Smooth muscle cell (in vitro differentiated cells): ENCODE results near the gene MAPK8IP2. TPM values are rescaled to one million over a fixed set of nuclear protein-coding genes. Genes with fewer than 3 reads are reported as not detected.

ENCODE experiments used
- DNase-seq: peaks from one replicate; lab custom pipeline; 2025; ENCODE audit not compliant: unreplicated experiment; lab: John Stamatoyannopoulos, UW
- H2AFZ ChIP-seq: fragments of 200-600 bp; sonication (generic); 2 replicates; pipeline ENCODE4 v1.6.0; 2016; ENCODE audit warnings: antibody characterized with exemption, low read depth, mild to moderate bottlenecking
- H3F3A ChIP-seq: fragments of 200-600 bp; sonication (generic); 2 replicates; pipeline ENCODE4 v1.6.0; 2017; ENCODE audit warnings: antibody characterized with exemption, low read depth
- H3K27ac ChIP-seq: fragments of 200-600 bp; sonication (generic); 2 replicates; pipeline ENCODE4 v1.5.1; 2016; ENCODE audit warnings: low read depth, mild to moderate bottlenecking
- H3K27me3 ChIP-seq: fragments of 200-600 bp; sonication (generic); 2 replicates; pipeline ENCODE4 v1.6.1; 2016; ENCODE audit warnings: low read depth, mild to moderate bottlenecking
- H3K36me3 ChIP-seq: fragments of 200-600 bp; sonication (generic); 2 replicates; pipeline ENCODE4 v1.5.1; 2016; ENCODE audit warnings: low read depth
- H3K4me1 ChIP-seq: fragments of 200-600 bp; sonication (generic); 2 replicates; pipeline ENCODE4 v1.5.1; 2016; ENCODE audit warnings: low read depth
- H3K4me2 ChIP-seq: fragments of 200-600 bp; sonication (generic); 2 replicates; pipeline ENCODE4 v1.6.0; 2016; ENCODE audit warnings: mild to moderate bottlenecking
- H3K4me3 ChIP-seq: fragments of 200-600 bp; sonication (generic); 2 replicates; pipeline ENCODE4 v1.5.1; 2016; ENCODE audit warnings: mild to moderate bottlenecking
- H3K79me2 ChIP-seq: fragments of 200-600 bp; sonication (generic); 2 replicates; pipeline ENCODE4 v1.6.0; 2016; ENCODE audit warnings: low read depth, mild to moderate bottlenecking
- H3K9ac ChIP-seq: fragments of 200-600 bp; sonication (generic); 2 replicates; pipeline ENCODE4 v1.6.0; 2016; ENCODE audit warnings: low read depth
- H3K9me3 ChIP-seq: fragments of 200-600 bp; sonication (generic); replicated peaks from 2 replicates; pipeline ENCODE4 v1.5.1; 2016; ENCODE audit warnings: low read depth
- H4K20me1 ChIP-seq: fragments of 200-600 bp; sonication (generic); 2 replicates; pipeline ENCODE4 v1.6.0; 2016; ENCODE audit warnings: low read depth
- WGBS: methylation state at CpG from one replicate; pipeline ENCODE4 v1.1.7; 2016; ENCODE audit warnings: low lambda C conversion rate; 5-methylcytosine and 5-hydroxymethylcytosine counted together
- polyA plus RNA-seq: library from polyadenylated mRNA; unstranded; fragments of >200 nt; fragmentation: Nextera tagmentation; extraction: Ambion mirVana; gene quantifications from 2 replicates; pipeline ENCODE4 v1.2.1, GENCODE V29; 2016
- total RNA-seq: library from RNA; depleted of rRNA; stranded (reverse); fragments of >200 nt; gene quantifications from 2 replicates; pipeline ENCODE4 v1.2.3, GENCODE V29; 2014
- TF ChIP-seq, protein P1 (sequence below): fragments of 200-600 bp; sonication (generic); IDR thresholded peaks from 2 replicates; pipeline ENCODE4 v1.5.1; 2017; ENCODE audit warnings: borderline replicate concordance, mild to moderate bottlenecking, antibody characterized with exemption; ENCODE audit not compliant: insufficient read depth, poor library complexity, severe bottlenecking

Gene MAPK8IP2
- total and polyA plus RNA-seq, 2 experiments from 2014 or later = 0.63 to 1.2 TPM

DNA sequence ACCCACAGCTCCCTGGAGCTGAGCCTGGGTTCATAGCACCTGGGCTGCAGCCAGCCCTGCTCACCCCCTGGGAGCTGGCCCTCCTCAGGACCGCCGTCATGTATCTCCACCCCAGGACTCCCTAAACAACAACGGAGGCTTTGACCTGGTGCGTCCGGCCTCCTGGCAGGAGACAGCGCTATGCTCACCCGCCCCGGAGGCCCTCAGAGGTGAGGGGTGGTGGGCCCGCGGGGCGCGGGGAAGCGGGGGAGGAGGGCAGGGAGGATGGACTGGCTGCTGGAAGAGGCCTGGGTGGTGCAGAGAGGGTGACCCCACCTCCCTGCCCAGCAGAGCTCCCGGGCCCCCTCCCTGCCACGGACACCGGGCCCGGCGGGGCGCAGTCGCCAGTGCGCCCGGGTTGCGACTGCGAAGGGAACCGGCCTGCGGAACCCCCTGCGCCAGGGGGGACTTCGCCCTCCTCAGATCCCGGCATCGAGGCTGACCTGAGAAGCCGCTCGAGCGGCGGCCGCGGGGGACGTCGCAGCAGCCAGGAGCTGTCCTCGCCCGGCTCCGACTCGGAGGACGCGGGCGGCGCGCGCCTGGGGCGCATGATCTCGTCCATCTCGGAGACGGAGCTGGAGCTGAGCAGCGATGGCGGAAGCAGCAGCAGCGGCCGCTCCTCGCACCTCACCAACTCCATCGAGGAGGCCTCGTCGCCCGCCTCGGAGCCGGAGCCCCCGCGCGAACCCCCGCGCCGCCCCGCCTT, 3.1 kb downstream of the MAPK8IP2 start:
- 36% methylated on average over 30 of the region's 70 CpGs for WGBS
- TF ChIP-seq, protein P1, sequence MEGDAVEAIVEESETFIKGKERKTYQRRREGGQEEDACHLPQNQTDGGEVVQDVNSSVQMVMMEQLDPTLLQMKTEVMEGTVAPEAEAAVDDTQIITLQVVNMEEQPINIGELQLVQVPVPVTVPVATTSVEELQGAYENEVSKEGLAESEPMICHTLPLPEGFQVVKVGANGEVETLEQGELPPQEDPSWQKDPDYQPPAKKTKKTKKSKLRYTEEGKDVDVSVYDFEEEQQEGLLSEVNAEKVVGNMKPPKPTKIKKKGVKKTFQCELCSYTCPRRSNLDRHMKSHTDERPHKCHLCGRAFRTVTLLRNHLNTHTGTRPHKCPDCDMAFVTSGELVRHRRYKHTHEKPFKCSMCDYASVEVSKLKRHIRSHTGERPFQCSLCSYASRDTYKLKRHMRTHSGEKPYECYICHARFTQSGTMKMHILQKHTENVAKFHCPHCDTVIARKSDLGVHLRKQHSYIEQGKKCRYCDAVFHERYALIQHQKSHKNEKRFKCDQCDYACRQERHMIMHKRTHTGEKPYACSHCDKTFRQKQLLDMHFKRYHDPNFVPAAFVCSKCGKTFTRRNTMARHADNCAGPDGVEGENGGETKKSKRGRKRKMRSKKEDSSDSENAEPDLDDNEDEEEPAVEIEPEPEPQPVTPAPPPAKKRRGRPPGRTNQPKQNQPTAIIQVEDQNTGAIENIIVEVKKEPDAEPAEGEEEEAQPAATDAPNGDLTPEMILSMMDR = no peak
- no peak overlapping the region for H3K4me3 ChIP-seq
- no peaks in the 10 kb centered on the region for H3F3A ChIP-seq
- no peak overlapping the region for H2AFZ ChIP-seq
- no peaks in the 10 kb centered on the region for H3K79me2 ChIP-seq
- H3K9me3 ChIP-seq = no peaks in the 10 kb centered on the region
- H3K4me1 ChIP-seq = peaks cover 5% of the 10 kb centered on the region
- H3K4me2 ChIP-seq = no peak overlapping the region
- H3K9ac ChIP-seq = no peak overlapping the region
- no peak for DNase-seq
- H4K20me1 ChIP-seq = no peaks in the 10 kb centered on the region
- H3K36me3 ChIP-seq = no peaks in the 10 kb centered on the region
- no peak overlapping the region for H3K27ac ChIP-seq
- peaks cover 72% of the 10 kb centered on the region for H3K27me3 ChIP-seq

- peaks cover 69% of the 10 kb centered on the region for H3K27me3 ChIP-seq
- H3K9ac ChIP-seq = no peak overlapping the region
- no peak for DNase-seq
- no peaks in the 10 kb centered on the region for H3K9me3 ChIP-seq
- no peaks in the 10 kb centered on the region for H4K20me1 ChIP-seq
- 83% methylated on average over 40 of the region's 103 CpGs for WGBS
- no peak overlapping the region for H3K4me3 ChIP-seq
- H3F3A ChIP-seq = no peaks in the 10 kb centered on the region
- H2AFZ ChIP-seq = no peak overlapping the region
- H3K27ac ChIP-seq = no peak overlapping the region
- TF ChIP-seq, protein P1 = no peak
- H3K36me3 ChIP-seq = no peaks in the 10 kb centered on the region
- no peaks in the 10 kb centered on the region for H3K79me2 ChIP-seq
- H3K4me1 ChIP-seq = peaks cover 5% of the 10 kb centered on the region
- no peak overlapping the region for H3K4me2 ChIP-seq
These were observed 3.8 kb downstream of the MAPK8IP2 start for GRCh38 chr22:50604256-50605001.

DNA sequence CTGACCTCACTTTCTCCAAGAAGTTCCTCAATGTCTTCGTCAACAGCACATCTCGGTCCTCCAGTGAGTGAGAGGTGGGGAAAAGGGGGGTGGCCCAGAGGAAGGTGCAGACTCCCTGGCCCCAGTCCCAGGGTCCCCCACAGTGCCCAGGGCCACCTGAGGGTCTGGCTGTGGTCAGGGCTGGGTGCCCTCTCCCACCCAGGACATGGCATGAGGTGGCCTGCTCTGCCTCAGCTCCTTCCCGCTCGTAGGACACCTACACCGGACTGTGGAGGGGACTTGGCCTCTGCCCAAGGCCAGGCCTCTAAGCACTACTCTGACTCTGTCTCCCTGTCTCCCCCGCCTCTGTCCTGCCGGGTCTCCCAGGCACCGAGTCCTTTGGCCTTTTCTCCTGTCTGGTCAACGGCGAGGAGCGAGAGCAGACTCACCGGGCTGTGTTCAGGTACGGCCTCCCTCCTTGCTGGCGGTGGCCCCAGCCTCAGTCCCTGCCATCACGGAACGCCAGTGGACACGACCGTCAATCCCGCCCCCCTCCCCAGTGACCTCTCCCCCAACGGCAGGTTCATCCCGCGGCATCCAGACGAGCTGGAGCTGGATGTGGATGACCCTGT, 4.5 kb downstream of the MAPK8IP2 start:
- DNase-seq = no peak
- Histone ChIP-seq H3K27ac (no peak overlapping the region), H3F3A (no peaks in the 10 kb centered on the region), H3K36me3 (no peaks in the 10 kb centered on the region), H4K20me1 (no peaks in the 10 kb centered on the region), H3K9me3 (no peaks in the 10 kb centered on the region), H3K27me3 (peaks cover 63% of the 10 kb centered on the region), H2AFZ (no peak overlapping the region), H3K4me1 (peaks cover 5% of the 10 kb centered on the region), H3K4me3 (no peak overlapping the region), H3K79me2 (no peaks in the 10 kb centered on the region), H3K9ac (no peak overlapping the region), H3K4me2 (no peak overlapping the region)
- WGBS = 93% methylated on average over 23 of the region's 23 CpGs
- TF ChIP-seq, protein P1 = no peak
